B cell (primary cell): ENCODE measurements around the gene RGS3. TPM values are rescaled to one million over a fixed set of nuclear protein-coding genes. Genes with fewer than 3 reads are reported as not detected.

ENCODE experiments used
- ATAC-seq: fragments of 200-7000 bp; cut with Tn5 transposase; one replicate; pipeline ENCODE4 v1.10.0; 2021; ENCODE audit warnings: low read depth, mild to moderate bottlenecking, moderate number of reproducible peaks, moderate library complexity
- CTCF ChIA-PET: fragments of 350-600 bp; sonication (Branson Sonifier 250); formaldehyde crosslinking; loops from one replicate; lab custom pipeline; 2021; ENCODE audit warnings: antibody characterized with exemption, inconsistent platforms; lab: Charles Lee
- POLR2A ChIA-PET: fragments of 350-600 bp; sonication (Branson Sonifier 250); formaldehyde crosslinking; loops from one replicate; lab custom pipeline; 2021; ENCODE audit warnings: antibody characterized with exemption; lab: Charles Lee
- DNase-seq: peaks from one replicate; pipeline ENCODE4 v3.0.0; 2013
- H2AFZ ChIP-seq: 2 replicates; pipeline ENCODE4 v1.6.1; 2012; ENCODE audit warnings: mild to moderate bottlenecking, low read depth, low read length; ENCODE audit not compliant: insufficient read depth, poor library complexity, severe bottlenecking
- H3K27ac ChIP-seq, 2 donors: 1 replicate in 1 of 2; 2 replicates in 1 of 2; pipeline ENCODE4 v1.5.1; 2012 to 2013; ENCODE audit warnings: low read length in 2 of 2, mild to moderate bottlenecking in 2 of 2, moderate library complexity in 1 of 2
- H3K27me3 ChIP-seq, 4 experiments: fragments of 200-600 bp in 1 of 4; sonication (generic) in 1 of 4; replicated peaks in 1 of 4; 1 replicate in 2 of 4; 2 replicates in 2 of 4; pipeline versions ENCODE4 v1.6.1 to v1.7.0; 2013 to 2016; ENCODE audit warnings: low read length in 3 of 4, mild to moderate bottlenecking in 2 of 4, mixed read lengths in 1 of 4, moderate library complexity in 1 of 4; ENCODE audit not compliant: insufficient read depth in 4 of 4, control insufficient read depth in 3 of 4; ENCODE audit errors: control extremely low read depth in 1 of 4
- H3K36me3 ChIP-seq, 2 experiments: replicated peaks in 1 of 2; 1 replicate in 1 of 2; 2 replicates in 1 of 2; pipeline versions ENCODE4 v1.6.1 to v1.7.1; 2013; ENCODE audit warnings: low read length in 1 of 2; ENCODE audit not compliant: insufficient read depth in 2 of 2, control insufficient read depth in 1 of 2; ENCODE audit errors: control extremely low read depth in 1 of 2, extremely low read depth in 1 of 2
- H3K4me1 ChIP-seq, 2 donors: fragments of 200-600 bp in 1 of 2; sonication (generic) in 1 of 2; 1 replicate in 1 of 2; 2 replicates in 1 of 2; pipeline versions ENCODE4 v1.5.1 to v1.6.1; 2013 to 2017; ENCODE audit warnings: low read length in 2 of 2; ENCODE audit not compliant: control insufficient read depth in 2 of 2, insufficient read depth in 2 of 2
- H3K4me2 ChIP-seq: replicated peaks from 2 replicates; pipeline ENCODE3; 2012; ENCODE audit warnings: mild to moderate bottlenecking, low read depth, low read length; ENCODE audit not compliant: poor library complexity, severe bottlenecking
- H3K4me3 ChIP-seq, 5 experiments: fragments of 200-600 bp in 1 of 5; sonication (generic) in 1 of 5; 1 replicate in 3 of 5; 2 replicates in 2 of 5; pipeline versions ENCODE4 v1.5.1 to v1.7.0; 2011 to 2016; ENCODE audit warnings: low read length in 4 of 5, mild to moderate bottlenecking in 4 of 5, low read depth in 2 of 5, control low read depth in 1 of 5, moderate library complexity in 1 of 5; ENCODE audit not compliant: insufficient read depth in 1 of 5; ENCODE audit errors: control extremely low read depth in 1 of 5, extremely low read depth in 1 of 5
- H3K79me2 ChIP-seq: fragments of 200-600 bp; sonication (generic); one replicate; pipeline ENCODE4 v1.6.0; 2016; ENCODE audit warnings: low read length; ENCODE audit not compliant: control insufficient read depth, insufficient read depth
- H3K9ac ChIP-seq: fragments of 200-600 bp; sonication (generic); 2 replicates; pipeline ENCODE4 v1.6.1; 2017; ENCODE audit warnings: mild to moderate bottlenecking, low read length, moderate library complexity
- H3K9me3 ChIP-seq, 3 donors: one replicate each; pipeline versions ENCODE4 v1.6.1 to v1.7.1; 2013; ENCODE audit warnings: low read length in 2 of 3; ENCODE audit not compliant: control insufficient read depth in 2 of 3, insufficient read depth in 1 of 3; ENCODE audit errors: control extremely low read depth in 1 of 3
- H4K20me1 ChIP-seq: 2 replicates; pipeline ENCODE4 v1.6.0; 2012; ENCODE audit warnings: mild to moderate bottlenecking, low read length; ENCODE audit not compliant: insufficient read depth, control insufficient read depth, poor library complexity, severe bottlenecking
- H3K27ac Mint-ChIP-seq: one replicate; pipeline ENCODE4 v1.8.0; 2021; ENCODE audit warnings: mixed read lengths
- H3K27me3 Mint-ChIP-seq: one replicate; pipeline ENCODE4 v1.8.0; 2021; ENCODE audit warnings: mixed read lengths
- H3K4me1 Mint-ChIP-seq: one replicate; pipeline ENCODE4 v1.8.0; 2021; ENCODE audit warnings: mixed read lengths
- H3K4me3 Mint-ChIP-seq: one replicate; pipeline ENCODE4 v1.8.0; 2021; ENCODE audit warnings: mixed read lengths
- H3K9me3 Mint-ChIP-seq: one replicate; pipeline ENCODE4 v1.8.0; 2022; ENCODE audit warnings: mixed read lengths; ENCODE audit not compliant: insufficient read depth
- EZH2 ChIP-seq: IDR thresholded peaks from 2 replicates; pipeline ENCODE4 v1.6.1; 2012; ENCODE audit warnings: borderline replicate concordance, low read depth, mild to moderate bottlenecking, moderate library complexity, low read length; ENCODE audit not compliant: insufficient read depth, poor library complexity, severe bottlenecking
- WGBS: methylation state at CpG from one replicate; pipeline ENCODE4 v1.1.5; 2013; ENCODE audit warnings: missing lambda C conversion rate; ENCODE audit not compliant: insufficient coverage; 5-methylcytosine and 5-hydroxymethylcytosine counted together
- intact Hi-C: fragments of 100-400 bp; cut with micrococcal nuclease; formaldehyde crosslinking; loops from one replicate; pipeline ENCODE4 v1.10.0; 2022
- polyA plus RNA-seq: library from polyadenylated mRNA; depleted of rRNA; stranded (reverse); fragments of >200 nt; gene quantifications from 2 replicates; pipeline ENCODE4 v1.2.3, GENCODE V29; 2012
- total RNA-seq, 2 donors: library from RNA; stranded (reverse); fragments of 120-200 nt in 1 of 2; gene quantifications; 1 replicate in 1 of 2; 2 replicates in 1 of 2; pipeline versions ENCODE4 v1.2.3 to v1.2.4, GENCODE V29; 2013 to 2022
- TF ChIP-seq, protein P1 (sequence below): fragments of 200-600 bp; IDR thresholded peaks from one replicate; pipeline ENCODE4 v1.8.0; 2022; ENCODE audit warnings: antibody characterized with exemption, mild to moderate bottlenecking

RGS3 gene
- total and polyA plus RNA-seq, 2 donors (not counting 1 experiment from before 2014, with no cell fraction given) = 12.0 to 15.6 TPM

DNA sequence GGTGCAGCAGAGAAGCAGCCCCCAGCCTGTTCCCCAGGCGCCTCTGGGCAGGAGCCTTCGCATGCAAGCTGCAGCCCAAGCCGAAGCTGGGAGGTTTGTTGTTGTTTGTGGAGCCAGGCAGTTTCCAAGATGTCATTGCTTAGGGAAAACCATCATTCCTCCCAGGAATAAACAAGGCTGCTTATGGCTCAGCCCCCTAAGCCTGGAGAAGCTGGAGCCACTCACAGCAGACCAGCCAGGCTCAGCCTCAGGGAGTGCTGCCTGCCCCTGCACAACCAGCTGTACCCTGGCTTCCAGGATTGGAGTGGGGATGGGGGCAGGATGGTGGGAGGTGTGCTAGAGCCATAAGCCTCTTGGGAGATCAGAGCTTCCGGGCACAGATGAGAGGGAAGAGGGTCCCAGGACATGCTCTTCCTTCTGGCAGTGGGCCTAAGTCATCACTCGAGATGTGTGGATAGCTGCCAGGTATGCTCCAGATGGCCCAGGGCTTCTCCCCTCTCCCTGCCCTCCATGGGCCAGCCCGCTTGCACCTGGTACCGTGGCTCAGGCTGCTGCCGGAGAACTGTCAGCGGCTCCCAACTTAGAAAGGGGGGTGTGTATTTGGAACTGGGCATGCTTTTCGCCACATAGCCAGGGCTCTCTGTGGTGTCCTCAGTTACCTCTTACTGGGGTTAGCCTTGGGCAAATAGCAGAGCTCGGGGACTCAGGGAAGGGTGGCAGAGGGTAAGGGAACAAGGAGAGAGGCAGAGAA is 105.2 kb downstream of the RGS3 start:
- Histone ChIP-seq H3K4me3 (no peak overlapping the region), H3K36me3 (no peaks in the 10 kb centered on the region), H3K4me1 (peaks cover 4 to 13% of the 10 kb centered on the region in 2 donors), H3K79me2 (no peaks in the 10 kb centered on the region), H3K27me3 (peaks cover 0 to 22% (median 2%) of the 10 kb centered on the region in 4 experiments), H2AFZ (no peak overlapping the region), H3K9ac (no peak overlapping the region), H4K20me1 (no peaks in the 10 kb centered on the region), H3K27ac (no peak overlapping the region), H3K9me3 (peaks cover 0 to 3% (median 0%) of the 10 kb centered on the region in 3 donors), H3K4me2 (no peak overlapping the region)
- H3K4me1 Mint-ChIP-seq = peaks cover 11% of the 10 kb centered on the region
- no peak overlapping the region for H3K4me3 Mint-ChIP-seq
- 100% methylated on average over 6 of the region's 11 CpGs for WGBS
- no peaks in the 10 kb centered on the region for H3K9me3 Mint-ChIP-seq
- no peak overlapping the region for H3K27ac Mint-ChIP-seq
- ChIA-PET CTCF (interaction anchor here (0.6 kb wide), 1 partner anchor 123 kb away, joined by 3 read pairs; no protein-coding TSS in a partner anchor), POLR2A (no interaction called here)
- intact Hi-C loops = no loop called here
- peaks cover 4% of the 10 kb centered on the region for H3K27me3 Mint-ChIP-seq
- TF ChIP-seq, protein P1, sequence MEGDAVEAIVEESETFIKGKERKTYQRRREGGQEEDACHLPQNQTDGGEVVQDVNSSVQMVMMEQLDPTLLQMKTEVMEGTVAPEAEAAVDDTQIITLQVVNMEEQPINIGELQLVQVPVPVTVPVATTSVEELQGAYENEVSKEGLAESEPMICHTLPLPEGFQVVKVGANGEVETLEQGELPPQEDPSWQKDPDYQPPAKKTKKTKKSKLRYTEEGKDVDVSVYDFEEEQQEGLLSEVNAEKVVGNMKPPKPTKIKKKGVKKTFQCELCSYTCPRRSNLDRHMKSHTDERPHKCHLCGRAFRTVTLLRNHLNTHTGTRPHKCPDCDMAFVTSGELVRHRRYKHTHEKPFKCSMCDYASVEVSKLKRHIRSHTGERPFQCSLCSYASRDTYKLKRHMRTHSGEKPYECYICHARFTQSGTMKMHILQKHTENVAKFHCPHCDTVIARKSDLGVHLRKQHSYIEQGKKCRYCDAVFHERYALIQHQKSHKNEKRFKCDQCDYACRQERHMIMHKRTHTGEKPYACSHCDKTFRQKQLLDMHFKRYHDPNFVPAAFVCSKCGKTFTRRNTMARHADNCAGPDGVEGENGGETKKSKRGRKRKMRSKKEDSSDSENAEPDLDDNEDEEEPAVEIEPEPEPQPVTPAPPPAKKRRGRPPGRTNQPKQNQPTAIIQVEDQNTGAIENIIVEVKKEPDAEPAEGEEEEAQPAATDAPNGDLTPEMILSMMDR = no peak
- TF ChIP-seq EZH2 = no peak
- ATAC-seq (no peak), DNase-seq (no peak)

DNA sequence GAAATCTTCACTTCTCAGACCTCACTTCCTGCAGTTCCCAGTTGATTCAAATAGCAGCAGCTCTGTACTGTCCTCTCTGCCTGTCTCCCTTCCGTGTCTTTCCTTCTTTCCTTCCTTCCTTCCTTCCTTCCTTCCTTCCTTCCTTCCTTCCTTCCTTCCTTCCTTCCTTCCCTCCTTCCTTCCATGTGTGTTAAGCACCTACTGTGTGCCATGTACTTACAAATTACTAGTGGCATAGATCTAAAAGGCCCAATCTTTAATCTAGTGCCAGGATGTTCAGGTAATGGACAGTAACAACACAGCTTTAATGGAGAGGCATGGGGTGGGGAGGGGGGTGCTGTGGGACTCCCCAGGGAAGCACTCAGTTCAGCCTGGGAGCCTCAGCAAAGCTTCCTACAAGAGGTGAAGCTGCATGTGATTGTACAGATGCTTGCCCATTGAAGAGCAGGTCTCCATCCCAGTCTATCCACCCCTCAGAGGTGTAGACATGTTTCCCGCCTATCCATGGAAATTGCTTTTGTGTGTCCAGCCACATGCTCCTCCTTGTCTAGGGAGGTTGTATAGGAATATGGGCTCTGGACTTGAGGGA is 106.0 kb downstream of the RGS3 start:
- peaks cover 4 to 13% of the 10 kb centered on the region in 2 donors for H3K4me1 ChIP-seq
- TF ChIP-seq EZH2 = no peak
- TF ChIP-seq, protein P1 = no peak
- no peaks in the 10 kb centered on the region for H4K20me1 ChIP-seq
- CTCF ChIA-PET = no interaction called here
- Mint-ChIP-seq H3K27me3 (peaks cover 4% of the 10 kb centered on the region), H3K4me1 (peaks cover 13% of the 10 kb centered on the region), H3K9me3 (no peaks in the 10 kb centered on the region), H3K27ac (no peak overlapping the region), H3K4me3 (no peak overlapping the region)
- no peaks in the 10 kb centered on the region for H3K36me3 ChIP-seq
- intact Hi-C loops = no loop called here
- H3K4me3 ChIP-seq = no peak overlapping the region
- H2AFZ ChIP-seq = no peak overlapping the region
- POLR2A ChIA-PET = no interaction called here
- no peak overlapping the region for H3K9ac ChIP-seq
- H3K4me2 ChIP-seq = no peak overlapping the region
- H3K79me2 ChIP-seq = no peaks in the 10 kb centered on the region
- H3K27me3 ChIP-seq = peaks cover 0 to 22% (median 4%) of the 10 kb centered on the region in 4 experiments
- DNase-seq (no peak), ATAC-seq (no peak)
- peaks cover 0 to 3% (median 0%) of the 10 kb centered on the region in 3 donors for H3K9me3 ChIP-seq
- H3K27ac ChIP-seq = no peak overlapping the region
- WGBS = no CpG with 5 or more reads among the region's 2 CpGs
